HL-60 (cell line): ENCODE measurements around the gene BRD3OS.

Experiments
- DNase-seq, 2 experiments: peaks; one replicate each; pipeline ENCODE4 v3.0.0-alpha.2; 2010 to 2020; ENCODE audit warnings: low read depth in 1 of 2, low spot score in 1 of 2
- H3K27ac ChIP-seq: fragments of 250-450 bp; sonication (Bioruptor Pico); replicated peaks from 2 replicates; pipeline ENCODE4 v1.5.1; 2020; ENCODE audit warnings: mild to moderate bottlenecking, moderate library complexity
- H3K27me3 ChIP-seq: fragments of 250-450 bp; sonication (Bioruptor Pico); 2 replicates; pipeline ENCODE4 v1.5.1; 2021; ENCODE audit warnings: mild to moderate bottlenecking, moderate library complexity; ENCODE audit not compliant: insufficient read depth, poor library complexity, severe bottlenecking
- H3K4me3 ChIP-seq: replicated peaks from 2 replicates; pipeline ENCODE4 v1.5.1; 2011; ENCODE audit warnings: mild to moderate bottlenecking, control low read depth, low read length; ENCODE audit not compliant: insufficient read depth
- CTCF ChIP-seq: IDR thresholded peaks from one replicate; pipeline ENCODE4 v1.5.1; 2011; ENCODE audit warnings: low read length, control low read depth, inconsistent platforms; ENCODE audit not compliant: insufficient read depth
- GABPA ChIP-seq: IDR thresholded peaks from 2 replicates; pipeline ENCODE4 v1.6.1; 2012; ENCODE audit warnings: low read depth
- POLR2AphosphoS5 ChIP-seq: IDR thresholded peaks from 2 replicates; pipeline ENCODE4 v1.6.1; 2012; ENCODE audit warnings: low read depth
- REST ChIP-seq: IDR thresholded peaks from 2 replicates; pipeline ENCODE4 v1.6.1; 2012; ENCODE audit warnings: low read depth; ENCODE audit not compliant: insufficient replicate concordance
- SPI1 ChIP-seq: IDR thresholded peaks from 2 replicates; pipeline ENCODE4 v1.6.1; 2012; ENCODE audit warnings: low read depth, mild to moderate bottlenecking, borderline replicate concordance

Gene BRD3OS

GRCh38 chr9:133986061-133986460, 39.2 kb upstream of the BRD3OS start:
- DNase-seq: no peak
- TF ChIP-seq CTCF (no peak), GABPA (no peak), POLR2AphosphoS5 (no peak), REST (no peak), SPI1 (no peak)
- Histone ChIP-seq H3K27me3 (peaks cover 15% of the 10 kb centered on the region), H3K4me3 (no peak overlapping the region), H3K27ac (no peak overlapping the region)

DNA sequence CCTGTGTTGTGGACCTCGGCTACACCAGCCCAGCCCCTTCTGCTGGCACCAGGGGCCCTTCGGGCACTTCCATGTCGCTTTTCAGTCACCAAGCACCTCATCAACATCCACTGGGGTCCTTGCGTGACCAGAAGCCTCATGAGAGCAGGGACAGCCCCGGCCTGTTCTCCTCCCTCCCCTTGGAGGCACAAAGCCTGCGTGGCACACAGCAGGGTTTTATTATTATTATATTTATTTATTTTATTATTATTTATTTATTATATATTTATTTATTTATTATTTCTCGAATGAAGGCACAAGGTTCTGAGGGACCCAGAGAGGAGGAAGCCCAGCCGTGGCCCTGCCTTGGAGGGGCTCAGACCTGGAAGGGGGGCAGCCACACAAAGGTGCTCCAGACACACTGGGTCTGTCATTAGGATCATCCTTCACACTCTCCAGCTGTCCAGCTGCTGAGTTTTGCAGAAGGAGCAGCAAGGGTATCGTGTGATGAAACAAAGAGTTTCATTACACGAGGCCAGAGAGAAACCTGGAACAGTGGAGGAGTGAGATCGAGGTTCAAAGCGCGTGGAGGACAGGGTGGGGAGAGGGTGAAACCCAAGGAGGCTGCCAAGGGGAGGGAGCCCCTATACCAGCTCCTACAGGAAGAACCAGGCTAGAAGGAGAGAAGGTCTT, 38.4 kb upstream of the BRD3OS start:
- Histone ChIP-seq H3K27ac (no peak overlapping the region), H3K27me3 (peaks cover 17% of the 10 kb centered on the region), H3K4me3 (no peak overlapping the region)
- no peak for TF ChIP-seq REST
- no peak for TF ChIP-seq POLR2AphosphoS5
- TF ChIP-seq GABPA: no peak
- TF ChIP-seq SPI1: no peak
- DNase-seq: no peak

DNA sequence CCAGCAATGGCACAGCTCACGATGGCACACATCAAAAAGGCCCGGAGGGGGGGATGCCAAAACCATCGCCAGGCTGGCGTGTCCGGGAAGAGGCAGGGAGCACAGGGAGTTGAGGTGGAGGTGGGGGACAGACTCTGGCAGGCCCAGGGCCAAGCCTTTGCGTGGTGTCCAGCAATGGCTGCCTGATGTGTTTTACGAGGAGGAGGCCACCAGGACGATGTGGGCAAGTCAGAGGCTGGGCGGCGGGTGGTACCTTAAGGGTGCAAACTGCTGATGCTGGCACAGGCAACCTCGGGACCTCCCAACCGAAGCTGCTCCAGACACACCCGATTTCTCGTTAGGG, 37.9 kb upstream of the BRD3OS start:
- no peak for TF ChIP-seq SPI1
- TF ChIP-seq CTCF: no peak
- no peak for TF ChIP-seq POLR2AphosphoS5
- TF ChIP-seq REST: no peak
- no peak for TF ChIP-seq GABPA
- no peak overlapping the region for H3K27ac ChIP-seq

More for the DNA sequence above, 37.9 kb upstream of the BRD3OS start:
- H3K4me3 ChIP-seq: no peak overlapping the region
- no peak for DNase-seq
- H3K27me3 ChIP-seq: peaks cover 17% of the 10 kb centered on the region
